Astrocyte (in vitro differentiated cells and primary cell): ENCODE data around the gene DGCR2. TPM values are rescaled to one million over a fixed set of nuclear protein-coding genes. Genes with fewer than 3 reads are reported as not detected.
A peak's percentile ranks its signal among the peaks of the same experiment; 100 is the strongest.

Experiments used
- DNase-seq: peaks from one replicate; pipeline ENCODE4 v3.0.0-alpha.2; 2010; ENCODE audit warnings: low read depth
- FAIRE-seq: peaks from 2 replicates; lab custom pipeline; 2011; peaks lifted over from hg19 to GRCh38; lab: Jason Lieb, UNC
- H2AFZ ChIP-seq: 2 replicates; pipeline ENCODE4 v1.6.0; 2012; ENCODE audit warnings: low read depth, low read length, inconsistent platforms
- H3K27ac ChIP-seq: 2 replicates; pipeline ENCODE4 v1.5.1; 2011; ENCODE audit warnings: low read depth, low read length, inconsistent platforms
- H3K27me3 ChIP-seq: 2 replicates; pipeline ENCODE4 v1.6.0; 2011; ENCODE audit warnings: low read length, inconsistent platforms; ENCODE audit not compliant: insufficient read depth
- H3K36me3 ChIP-seq: 2 replicates; pipeline ENCODE4 v1.5.1; 2011; ENCODE audit warnings: low read length, inconsistent platforms; ENCODE audit not compliant: insufficient read depth
- H3K4me1 ChIP-seq: 2 replicates; pipeline ENCODE4 v1.5.1; 2011; ENCODE audit warnings: low read length, inconsistent platforms; ENCODE audit not compliant: insufficient read depth
- H3K4me2 ChIP-seq: 2 replicates; pipeline ENCODE4 v1.6.0; 2012; ENCODE audit warnings: low read length, inconsistent platforms
- H3K4me3 ChIP-seq: 2 replicates; pipeline ENCODE4 v1.5.1; 2011; ENCODE audit warnings: low read depth, mild to moderate bottlenecking, low read length, inconsistent platforms; ENCODE audit not compliant: insufficient read depth
- H3K79me2 ChIP-seq: 2 replicates; pipeline ENCODE4 v1.6.0; 2012; ENCODE audit warnings: mild to moderate bottlenecking, low read length, inconsistent platforms; ENCODE audit not compliant: insufficient read depth
- H3K9ac ChIP-seq: 2 replicates; pipeline ENCODE4 v1.6.0; 2012; ENCODE audit warnings: mild to moderate bottlenecking, low read length, inconsistent platforms
- H3K9me3 ChIP-seq: 2 replicates; pipeline ENCODE4 v1.5.1; 2012; ENCODE audit warnings: low read depth, mild to moderate bottlenecking, low read length, inconsistent platforms; ENCODE audit not compliant: insufficient read depth
- H4K20me1 ChIP-seq: 2 replicates; pipeline ENCODE4 v1.6.0; 2012; ENCODE audit warnings: low read length, inconsistent platforms; ENCODE audit not compliant: insufficient read depth
- H3K27ac Mint-ChIP-seq: one replicate; pipeline ENCODE4 v1.8.0; 2021; ENCODE audit warnings: mild to moderate bottlenecking, mixed read lengths; ENCODE audit not compliant: unreplicated experiment
- H3K27me3 Mint-ChIP-seq: one replicate; pipeline ENCODE4 v1.8.0; 2021; ENCODE audit warnings: low read depth, mixed read lengths; ENCODE audit not compliant: unreplicated experiment
- H3K36me3 Mint-ChIP-seq: one replicate; pipeline ENCODE4 v1.8.0; 2021; ENCODE audit warnings: low read depth, mixed read lengths; ENCODE audit not compliant: unreplicated experiment
- H3K4me1 Mint-ChIP-seq: one replicate; pipeline ENCODE4 v1.8.0; 2021; ENCODE audit warnings: low read depth, mixed read lengths; ENCODE audit not compliant: unreplicated experiment
- H3K4me3 Mint-ChIP-seq: one replicate; pipeline ENCODE4 v1.8.0; 2021; ENCODE audit warnings: mild to moderate bottlenecking, moderate library complexity, mixed read lengths; ENCODE audit not compliant: unreplicated experiment
- H3K9me3 Mint-ChIP-seq: one replicate; pipeline ENCODE4 v1.8.0; 2021; ENCODE audit warnings: mild to moderate bottlenecking, mixed read lengths; ENCODE audit not compliant: unreplicated experiment
- EZH2 ChIP-seq: IDR thresholded peaks from 2 replicates; pipeline ENCODE4 v1.6.1; 2012; ENCODE audit warnings: mild to moderate bottlenecking, low read length, inconsistent platforms; ENCODE audit not compliant: insufficient read depth
- total RNA-seq: library from RNA; stranded (reverse); gene quantifications from 2 replicates; pipeline ENCODE4 v1.2.1, GENCODE V29; 2021
- TF ChIP-seq, protein P1 (sequence below): IDR thresholded peaks from 2 replicates; pipeline ENCODE4 v1.5.1; 2011; ENCODE audit warnings: low read depth, mild to moderate bottlenecking, inconsistent platforms, low read length, moderate library complexity; ENCODE audit not compliant: insufficient read depth

The DGCR2 gene
- total RNA-seq, 1 donor from 2014 or later = 49.4 TPM

DNA sequence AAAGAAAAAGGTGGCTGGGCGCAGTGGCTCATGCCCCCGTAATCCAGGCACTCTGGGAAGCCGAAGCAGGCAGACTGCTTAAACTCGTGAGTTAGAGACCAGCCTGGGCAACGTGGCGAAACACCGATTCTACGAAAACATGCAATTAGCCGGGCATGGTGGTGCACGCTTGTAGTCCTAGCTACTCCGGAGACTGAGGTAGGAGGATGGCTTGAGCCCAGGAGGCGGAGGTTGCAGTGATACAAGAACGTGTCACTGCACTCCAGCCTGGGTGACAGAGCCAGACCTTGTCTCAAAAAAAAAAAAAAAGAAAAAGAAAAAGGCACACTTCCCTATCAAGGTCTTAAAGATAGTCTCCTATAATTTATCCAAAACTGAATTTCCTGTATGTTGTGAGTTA, 39.4 kb downstream of the DGCR2 start:
- Histone ChIP-seq H3K27ac (no peak overlapping the region), H3K4me3 (no peak overlapping the region), H3K9ac (no peak overlapping the region), H3K27me3 (no peaks in the 10 kb centered on the region), H3K4me1 (peaks cover 15% of the 10 kb centered on the region), H3K79me2 (peaks cover 3% of the 10 kb centered on the region), H3K9me3 (no peaks in the 10 kb centered on the region), H3K36me3 (peaks cover 11% of the 10 kb centered on the region), H3K4me2 (no peak overlapping the region), H2AFZ (no peak overlapping the region), H4K20me1 (peaks cover 43% of the 10 kb centered on the region)
- Mint-ChIP-seq H3K36me3 (peaks cover 12% of the 10 kb centered on the region), H3K4me1 (peaks cover 22% of the 10 kb centered on the region), H3K27ac (no peak overlapping the region), H3K4me3 (no peak overlapping the region), H3K27me3 (no peaks in the 10 kb centered on the region), H3K9me3 (no peaks in the 10 kb centered on the region)
- DNase-seq = no peak
- FAIRE-seq = no peak
- TF ChIP-seq, protein P1, sequence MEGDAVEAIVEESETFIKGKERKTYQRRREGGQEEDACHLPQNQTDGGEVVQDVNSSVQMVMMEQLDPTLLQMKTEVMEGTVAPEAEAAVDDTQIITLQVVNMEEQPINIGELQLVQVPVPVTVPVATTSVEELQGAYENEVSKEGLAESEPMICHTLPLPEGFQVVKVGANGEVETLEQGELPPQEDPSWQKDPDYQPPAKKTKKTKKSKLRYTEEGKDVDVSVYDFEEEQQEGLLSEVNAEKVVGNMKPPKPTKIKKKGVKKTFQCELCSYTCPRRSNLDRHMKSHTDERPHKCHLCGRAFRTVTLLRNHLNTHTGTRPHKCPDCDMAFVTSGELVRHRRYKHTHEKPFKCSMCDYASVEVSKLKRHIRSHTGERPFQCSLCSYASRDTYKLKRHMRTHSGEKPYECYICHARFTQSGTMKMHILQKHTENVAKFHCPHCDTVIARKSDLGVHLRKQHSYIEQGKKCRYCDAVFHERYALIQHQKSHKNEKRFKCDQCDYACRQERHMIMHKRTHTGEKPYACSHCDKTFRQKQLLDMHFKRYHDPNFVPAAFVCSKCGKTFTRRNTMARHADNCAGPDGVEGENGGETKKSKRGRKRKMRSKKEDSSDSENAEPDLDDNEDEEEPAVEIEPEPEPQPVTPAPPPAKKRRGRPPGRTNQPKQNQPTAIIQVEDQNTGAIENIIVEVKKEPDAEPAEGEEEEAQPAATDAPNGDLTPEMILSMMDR = no peak
- no peak for TF ChIP-seq EZH2

- Histone ChIP-seq H3K79me2 (peaks cover 3% of the 10 kb centered on the region), H3K9ac (no peak overlapping the region), H3K4me1 (peaks cover 15% of the 10 kb centered on the region), H4K20me1 (peaks cover 36% of the 10 kb centered on the region), H3K9me3 (no peaks in the 10 kb centered on the region), H3K4me3 (no peak overlapping the region), H2AFZ (no peak overlapping the region), H3K27ac (no peak overlapping the region), H3K4me2 (no peak overlapping the region), H3K27me3 (no peaks in the 10 kb centered on the region), H3K36me3 (peaks cover 11% of the 10 kb centered on the region)
- no peaks in the 10 kb centered on the region for H3K27me3 Mint-ChIP-seq
- peaks cover 12% of the 10 kb centered on the region for H3K36me3 Mint-ChIP-seq
- H3K4me1 Mint-ChIP-seq = peaks cover 22% of the 10 kb centered on the region
- H3K9me3 Mint-ChIP-seq = no peaks in the 10 kb centered on the region
- DNase-seq (no peak), FAIRE-seq (no peak)
- TF ChIP-seq, protein P1 = no peak
- TF ChIP-seq EZH2 = no peak
- no peak overlapping the region for H3K4me3 Mint-ChIP-seq
- no peak overlapping the region for H3K27ac Mint-ChIP-seq
Measured at GRCh38 chr22:19082101-19082500, 40.1 kb downstream of the DGCR2 start.

GRCh38 chr22:19081351-19081750, 40.9 kb downstream of the DGCR2 start:
- FAIRE-seq = no peak
- Mint-ChIP-seq H3K36me3 (peaks cover 12% of the 10 kb centered on the region), H3K4me3 (no peak overlapping the region), H3K27ac (no peak overlapping the region), H3K27me3 (no peaks in the 10 kb centered on the region), H3K9me3 (no peaks in the 10 kb centered on the region), H3K4me1 (peaks cover 15% of the 10 kb centered on the region)
- Histone ChIP-seq H3K79me2 (peaks cover 3% of the 10 kb centered on the region), H2AFZ (no peak overlapping the region), H3K4me3 (no peak overlapping the region), H3K9ac (no peak overlapping the region), H3K4me1 (peaks cover 10% of the 10 kb centered on the region), H3K9me3 (no peaks in the 10 kb centered on the region), H4K20me1 (peaks cover 28% of the 10 kb centered on the region), H3K36me3 (peaks cover 11% of the 10 kb centered on the region), H3K4me2 (no peak overlapping the region), H3K27me3 (no peaks in the 10 kb centered on the region), H3K27ac (no peak overlapping the region)
- peak; percentile 8 for DNase-seq
- TF ChIP-seq EZH2 = no peak
- TF ChIP-seq, protein P1 = no peak
